Measurements from ENCODE around the gene SCN5A. TPM values are rescaled to one million over a fixed set of nuclear protein-coding genes. Genes with fewer than 3 reads are reported as not detected.

Gene SCN5A
- total and polyA plus RNA-seq, 2 donors: 1.1 to 3.1 TPM

- no peak overlapping the region for H3K27ac ChIP-seq (ENCODE audit: low read depth)
- 66% methylated on average over 4 of the region's 4 CpGs for WGBS
- H3K36me3 ChIP-seq (ENCODE audit: insufficient read depth): no peaks in the 10 kb centered on the region
- DNase-seq (ENCODE audit: extremely low spot score): no peak
- no peaks in the 10 kb centered on the region for H3K4me1 ChIP-seq (ENCODE audit: insufficient read depth)
- no peak overlapping the region for H3K4me3 ChIP-seq (ENCODE audit: low read depth, low read length)
Observed at GRCh38 chr3:38556640-38557358, 92.7 kb downstream of the SCN5A start.

DNA sequence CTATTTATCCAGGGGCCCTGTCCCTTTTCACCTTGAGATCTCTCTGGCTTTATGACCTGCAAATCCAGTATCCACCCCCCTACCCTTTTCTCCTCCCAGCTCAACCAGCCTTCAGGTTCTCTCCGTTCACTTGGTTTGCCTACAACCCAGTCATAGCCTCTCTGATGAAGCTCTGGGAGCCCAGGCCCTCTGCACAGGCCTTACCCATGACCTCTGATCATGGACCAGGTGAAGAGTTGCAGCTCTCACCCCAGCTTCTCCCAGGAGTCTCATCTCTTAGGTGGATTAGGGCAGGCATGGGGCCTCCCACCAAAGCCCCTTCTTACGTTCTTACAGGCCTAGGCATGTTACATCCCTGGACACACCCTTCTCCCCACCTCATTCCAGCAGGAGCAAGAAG lies 93.6 kb downstream of the SCN5A start:
- DNase-seq (ENCODE audit: extremely low spot score): no peak
- 97% methylated on average over 2 of the region's 2 CpGs for WGBS
- no peak overlapping the region for H3K4me3 ChIP-seq (ENCODE audit: low read depth, low read length)
- H3K36me3 ChIP-seq (ENCODE audit: insufficient read depth): no peaks in the 10 kb centered on the region
- H3K27ac ChIP-seq (ENCODE audit: low read depth): no peak overlapping the region
- no peaks in the 10 kb centered on the region for H3K4me1 ChIP-seq (ENCODE audit: insufficient read depth)

DNA sequence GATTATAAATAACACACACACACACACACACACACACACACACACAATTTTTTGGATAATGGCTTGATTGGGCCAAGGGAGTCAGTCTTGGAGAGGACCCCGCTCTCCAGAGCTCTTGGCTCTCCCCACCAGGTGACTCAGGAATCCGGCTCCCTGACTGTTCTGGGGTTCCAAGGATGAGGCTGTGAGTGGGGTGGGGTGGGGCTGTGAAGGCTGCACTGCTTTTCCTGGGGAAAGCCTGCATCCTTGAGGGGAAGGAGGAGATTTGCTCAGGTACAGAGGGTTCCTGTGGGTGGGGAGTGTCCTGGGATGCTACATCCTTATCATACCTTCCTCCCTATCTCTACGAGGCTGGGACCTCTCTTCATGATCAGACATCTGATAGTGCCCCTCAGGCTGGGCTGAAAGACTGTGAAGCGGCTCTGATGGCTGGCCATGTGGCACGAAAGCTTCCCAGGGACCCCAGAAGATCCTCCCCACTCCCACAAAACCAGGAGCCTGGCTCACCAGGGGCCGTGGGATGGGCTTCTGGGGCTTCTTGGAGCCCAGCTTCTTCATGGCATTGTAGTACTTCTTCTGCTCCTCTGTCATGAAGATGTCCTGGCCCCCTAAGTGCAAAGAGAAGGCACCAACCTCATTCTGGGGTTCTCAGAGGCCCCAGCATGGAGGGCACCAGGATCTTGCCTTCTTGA lies 94.2 kb downstream of the SCN5A start:
- WGBS: 91% methylated on average over 6 of the region's 6 CpGs
- no peak for DNase-seq (ENCODE audit: extremely low spot score)
- Histone ChIP-seq H3K4me1 (ENCODE audit: insufficient read depth) (no peaks in the 10 kb centered on the region), H3K36me3 (ENCODE audit: insufficient read depth) (no peaks in the 10 kb centered on the region), H3K4me3 (ENCODE audit: low read depth, low read length) (no peak overlapping the region), H3K27ac (ENCODE audit: low read depth) (no peak overlapping the region)

DNA sequence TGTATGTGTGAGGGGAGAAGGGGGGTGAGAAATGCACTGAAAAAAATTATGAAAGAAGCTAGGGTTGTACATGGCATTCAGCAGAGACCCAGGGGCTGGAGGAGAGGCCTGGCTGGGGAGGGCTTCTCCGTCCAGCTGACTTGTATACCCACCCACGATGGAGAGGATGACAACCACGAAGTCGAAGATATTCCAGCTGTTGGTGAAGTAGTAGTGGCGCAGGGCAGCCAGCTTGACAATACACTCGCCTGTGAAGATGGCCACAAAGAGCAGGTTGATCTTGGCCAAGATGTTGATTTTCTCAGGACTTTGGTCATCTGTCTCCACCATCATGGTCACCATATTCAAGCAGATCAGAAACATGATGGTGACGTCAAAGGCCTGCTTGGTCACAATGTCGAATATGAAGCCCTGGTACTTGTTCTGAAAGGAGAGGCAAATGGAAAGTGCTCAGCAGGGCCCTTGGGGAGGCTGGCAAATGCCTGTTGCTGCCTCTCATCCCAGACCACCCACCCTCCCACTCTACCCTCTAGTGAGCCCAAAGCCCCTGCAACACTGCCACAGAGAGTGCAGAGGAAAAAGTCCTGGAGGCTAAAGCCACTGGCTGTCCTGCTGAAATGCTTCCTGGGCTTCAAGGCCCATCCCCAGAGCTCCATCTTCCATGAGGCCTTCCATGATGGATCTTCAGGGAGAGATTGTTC lies 95.2 kb downstream of the SCN5A start:
- Histone ChIP-seq H3K4me1 (ENCODE audit: insufficient read depth) (no peaks in the 10 kb centered on the region), H3K36me3 (ENCODE audit: insufficient read depth) (no peaks in the 10 kb centered on the region), H3K4me3 (ENCODE audit: low read depth, low read length) (no peak overlapping the region), H3K27ac (ENCODE audit: low read depth) (no peak overlapping the region)
- 91% methylated on average over 8 of the region's 8 CpGs for WGBS
- no peak for DNase-seq (ENCODE audit: extremely low spot score)

GRCh38 chr3:38553071-38553470 lies 96.4 kb downstream of the SCN5A start:
- 89% methylated on average over 2 of the region's 2 CpGs for WGBS
- no peak overlapping the region for H3K27ac ChIP-seq (ENCODE audit: low read depth)
- DNase-seq (ENCODE audit: extremely low spot score): no peak
- no peak overlapping the region for H3K4me3 ChIP-seq (ENCODE audit: low read depth, low read length)
- no peaks in the 10 kb centered on the region for H3K36me3 ChIP-seq (ENCODE audit: insufficient read depth)
- no peaks in the 10 kb centered on the region for H3K4me1 ChIP-seq (ENCODE audit: insufficient read depth)

DNA sequence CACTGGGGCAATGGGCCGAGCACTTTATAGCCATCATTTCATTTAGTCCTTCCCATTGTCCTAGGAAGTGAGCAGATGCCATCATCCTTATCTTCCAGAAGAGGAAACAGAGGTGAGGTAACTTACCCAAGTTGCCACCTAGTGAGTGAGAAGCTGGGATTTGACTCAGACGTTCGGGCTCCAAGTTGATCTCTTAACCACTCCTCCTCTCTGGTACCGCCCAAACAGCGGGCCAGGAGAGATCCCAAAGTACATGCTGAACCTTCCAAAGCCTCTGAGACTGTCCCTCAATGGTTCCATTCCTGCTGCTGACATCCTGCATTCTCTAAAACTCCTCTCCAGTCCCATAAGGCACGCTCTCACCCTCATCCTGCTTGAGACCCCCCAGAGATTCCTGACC lies 97.1 kb downstream of the SCN5A start:
- WGBS: 75% methylated on average over 6 of the region's 6 CpGs
- Histone ChIP-seq H3K4me3 (ENCODE audit: low read depth, low read length) (no peak overlapping the region), H3K4me1 (ENCODE audit: insufficient read depth) (no peaks in the 10 kb centered on the region), H3K27ac (ENCODE audit: low read depth) (no peak overlapping the region), H3K36me3 (ENCODE audit: insufficient read depth) (no peaks in the 10 kb centered on the region)
- no peak for DNase-seq (ENCODE audit: extremely low spot score)

- WGBS: 96% methylated on average over 30 of the region's 30 CpGs
- H3K4me1 ChIP-seq (ENCODE audit: insufficient read depth): no peaks in the 10 kb centered on the region
- no peak for DNase-seq (ENCODE audit: extremely low spot score)
- H3K36me3 ChIP-seq (ENCODE audit: insufficient read depth): no peaks in the 10 kb centered on the region
- H3K27ac ChIP-seq (ENCODE audit: low read depth): no peak overlapping the region
- H3K4me3 ChIP-seq (ENCODE audit: low read depth, low read length): no peak overlapping the region
Observed at GRCh38 chr3:38551026-38551832, 98.3 kb downstream of the SCN5A start.

DNA sequence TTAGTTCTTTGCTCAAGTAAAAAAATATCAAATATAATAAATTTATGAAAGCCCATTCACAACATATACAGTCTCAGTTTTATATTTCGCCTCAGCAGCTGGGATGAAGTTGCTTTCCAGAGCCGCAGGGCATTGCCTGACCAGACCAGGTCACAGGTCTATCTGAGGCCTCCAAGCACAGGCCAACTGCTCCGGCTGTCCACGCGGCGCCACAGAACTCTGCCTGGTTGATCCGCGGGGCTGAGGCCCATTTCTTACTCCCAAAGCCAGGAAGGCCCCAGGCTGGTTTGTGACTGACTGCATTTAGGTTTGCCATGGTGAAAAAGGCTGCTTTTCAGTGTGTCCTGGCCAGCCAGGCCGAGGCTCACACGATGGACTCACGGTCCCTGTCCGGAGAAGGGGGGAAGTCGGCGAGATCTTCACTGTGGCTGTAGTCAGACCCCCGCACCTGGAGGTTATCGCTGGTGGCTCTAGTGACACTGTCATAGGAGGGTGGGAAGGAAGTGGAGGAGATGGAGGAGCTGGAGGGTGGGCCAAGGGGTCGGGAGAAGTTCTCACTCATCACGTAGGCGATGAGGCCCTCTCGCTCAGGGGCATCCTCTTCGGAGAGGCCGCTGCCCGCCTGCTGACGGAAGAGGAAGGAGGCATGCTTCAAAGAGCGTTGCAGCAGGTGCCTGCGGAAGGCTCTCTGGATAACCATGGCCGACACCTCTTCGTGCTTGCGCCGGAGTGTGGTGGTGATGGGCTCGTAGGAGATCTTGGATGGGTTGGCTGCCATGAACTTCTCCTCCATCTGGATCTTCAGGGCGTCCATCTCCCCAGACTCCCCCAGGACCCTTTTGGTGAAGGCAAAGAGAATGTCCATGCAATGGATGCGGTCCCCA lies 99.3 kb downstream of the SCN5A start:
- 94% methylated on average over 33 of the region's 33 CpGs for WGBS
- H3K27ac ChIP-seq (ENCODE audit: low read depth): no peak overlapping the region
- no peak overlapping the region for H3K4me3 ChIP-seq (ENCODE audit: low read depth, low read length)
- H3K4me1 ChIP-seq (ENCODE audit: insufficient read depth): no peaks in the 10 kb centered on the region
- H3K36me3 ChIP-seq (ENCODE audit: insufficient read depth): no peaks in the 10 kb centered on the region
- no peak for DNase-seq (ENCODE audit: extremely low spot score)

- H3K4me1 ChIP-seq (ENCODE audit: insufficient read depth): no peaks in the 10 kb centered on the region
- whole genome bisulfite sequencing: 90% methylated on average over 7 of the region's 7 CpGs
- no peak overlapping the region for H3K27ac ChIP-seq (ENCODE audit: low read depth)
- no peak overlapping the region for H3K4me3 ChIP-seq (ENCODE audit: low read depth, low read length)
- H3K36me3 ChIP-seq (ENCODE audit: insufficient read depth): no peaks in the 10 kb centered on the region
- DNase-seq (ENCODE audit: extremely low spot score): no peak
Observed at GRCh38 chr3:38549486-38549885, 100.0 kb downstream of the SCN5A start.

- no peak overlapping the region for H3K27ac ChIP-seq (ENCODE audit: low read depth)
- no peak for DNase-seq (ENCODE audit: extremely low spot score)
- WGBS: 75% methylated on average over 9 of the region's 9 CpGs
Observed at GRCh38 chr3:38549082-38549481, 100.4 kb downstream of the SCN5A start.

GRCh38 chr3:38548154-38548931 lies 101.1 kb downstream of the SCN5A start:
- no peak for DNase-seq (ENCODE audit: extremely low spot score)
- WGBS: 76% methylated on average over 17 of the region's 17 CpGs
- no peak overlapping the region for H3K4me3 ChIP-seq (ENCODE audit: low read depth, low read length)
- H3K27ac ChIP-seq (ENCODE audit: low read depth): no peak overlapping the region
- no peaks in the 10 kb centered on the region for H3K36me3 ChIP-seq (ENCODE audit: insufficient read depth)
- H3K4me1 ChIP-seq (ENCODE audit: insufficient read depth): no peaks in the 10 kb centered on the region

More at GRCh38 chr3:38549082-38549481, 100.4 kb downstream of the SCN5A start:
- Histone ChIP-seq H3K4me1 (ENCODE audit: insufficient read depth) (no peaks in the 10 kb centered on the region), H3K36me3 (ENCODE audit: insufficient read depth) (no peaks in the 10 kb centered on the region), H3K4me3 (ENCODE audit: low read depth, low read length) (no peak overlapping the region)

GRCh38 chr3:38545983-38546382 lies 103.5 kb downstream of the SCN5A start:
- 91% methylated on average over 4 of the region's 4 CpGs for WGBS

More at GRCh38 chr3:38545983-38546382, 103.5 kb downstream of the SCN5A start:
- Histone ChIP-seq H3K36me3 (ENCODE audit: insufficient read depth) (no peaks in the 10 kb centered on the region), H3K4me1 (ENCODE audit: insufficient read depth) (no peaks in the 10 kb centered on the region), H3K4me3 (ENCODE audit: low read depth, low read length) (no peak overlapping the region), H3K27ac (ENCODE audit: low read depth) (no peak overlapping the region)
- DNase-seq (ENCODE audit: extremely low spot score): no peak

Data from urinary bladder (tissue), 4 donors.